ENCODE results near the gene ADK.
"Not testable (repeated sequence)": the region's sequence is repeated elsewhere in the genome, so short reads cannot be mapped to it uniquely, and the experiment has no call there.

Gene ADK

GRCh38 chr10:74244097-74244685 is 93.2 kb downstream of the ADK start:
- no peak for DNase-seq

GRCh38 chr10:74244807-74245206 is 93.8 kb downstream of the ADK start:
- no peak for DNase-seq

GRCh38 chr10:74246495-74246894 is 95.5 kb downstream of the ADK start:
- no peak for DNase-seq

GRCh38 chr10:74249865-74250264 is 98.8 kb downstream of the ADK start:
- no peak for DNase-seq

GRCh38 chr10:74255214-74255613 is 104.2 kb downstream of the ADK start:
- DNase-seq: no peak

- no peak for DNase-seq
These were observed 104.9 kb downstream of the ADK start for GRCh38 chr10:74255888-74256357.

- no peak for DNase-seq
These were observed 111.8 kb downstream of the ADK start for GRCh38 chr10:74262856-74263255.

GRCh38 chr10:74263996-74264395 is 113.0 kb downstream of the ADK start:
- no peak for DNase-seq

- DNase-seq: no peak
These were observed 121.3 kb downstream of the ADK start for GRCh38 chr10:74272288-74272687.

- no peak for DNase-seq
These were observed 124.8 kb downstream of the ADK start for GRCh38 chr10:74275755-74276290.

- DNase-seq: no peak
These were observed 125.4 kb downstream of the ADK start for GRCh38 chr10:74276416-74276815.

- no peak for DNase-seq
These were observed 131.3 kb downstream of the ADK start for GRCh38 chr10:74282151-74282847.

GRCh38 chr10:74282848-74283210 is 131.8 kb downstream of the ADK start:
- DNase-seq: no peak

- no peak for DNase-seq
These were observed 138.2 kb downstream of the ADK start for GRCh38 chr10:74289188-74289587.

GRCh38 chr10:74289951-74290350 is 138.9 kb downstream of the ADK start:
- no peak for DNase-seq

- DNase-seq: no peak
These were observed 139.7 kb downstream of the ADK start for GRCh38 chr10:74290708-74291107.

GRCh38 chr10:74292871-74293427 is 141.9 kb downstream of the ADK start:
- DNase-seq: no peak

- peak; percentile 33 for DNase-seq
These were observed 142.8 kb downstream of the ADK start for GRCh38 chr10:74293686-74294371.

- no peak for DNase-seq
These were observed 146.5 kb downstream of the ADK start for GRCh38 chr10:74297389-74298080.

GRCh38 chr10:74300074-74300621 is 149.1 kb downstream of the ADK start:
- not testable (repeated sequence) for DNase-seq

GRCh38 chr10:74300666-74301065 is 149.6 kb downstream of the ADK start:
- no peak for DNase-seq

GRCh38 chr10:74305730-74306129 is 154.7 kb downstream of the ADK start:
- no peak for DNase-seq

Measured in NCI-H510A (cell line).